Epithelial cell of prostate (primary cell): Measurements from ENCODE around the gene GTPBP4.
A peak's percentile ranks its signal among the peaks of the same experiment; 100 is the strongest.
"Not testable (repeated sequence)": the region's sequence is repeated elsewhere in the genome, so short reads cannot be mapped to it uniquely, and the experiment has no call there.

ENCODE experiments used
- DNase-seq: peaks from one replicate; pipeline ENCODE4 v3.0.0-alpha.2; 2011; ENCODE audit warnings: low read depth, low spot score
- H3K27ac ChIP-seq: fragments of 450-650 bp; 2 replicates; pipeline ENCODE4 v1.5.1; 2017; ENCODE audit warnings: mild to moderate bottlenecking

GTPBP4 gene

DNA sequence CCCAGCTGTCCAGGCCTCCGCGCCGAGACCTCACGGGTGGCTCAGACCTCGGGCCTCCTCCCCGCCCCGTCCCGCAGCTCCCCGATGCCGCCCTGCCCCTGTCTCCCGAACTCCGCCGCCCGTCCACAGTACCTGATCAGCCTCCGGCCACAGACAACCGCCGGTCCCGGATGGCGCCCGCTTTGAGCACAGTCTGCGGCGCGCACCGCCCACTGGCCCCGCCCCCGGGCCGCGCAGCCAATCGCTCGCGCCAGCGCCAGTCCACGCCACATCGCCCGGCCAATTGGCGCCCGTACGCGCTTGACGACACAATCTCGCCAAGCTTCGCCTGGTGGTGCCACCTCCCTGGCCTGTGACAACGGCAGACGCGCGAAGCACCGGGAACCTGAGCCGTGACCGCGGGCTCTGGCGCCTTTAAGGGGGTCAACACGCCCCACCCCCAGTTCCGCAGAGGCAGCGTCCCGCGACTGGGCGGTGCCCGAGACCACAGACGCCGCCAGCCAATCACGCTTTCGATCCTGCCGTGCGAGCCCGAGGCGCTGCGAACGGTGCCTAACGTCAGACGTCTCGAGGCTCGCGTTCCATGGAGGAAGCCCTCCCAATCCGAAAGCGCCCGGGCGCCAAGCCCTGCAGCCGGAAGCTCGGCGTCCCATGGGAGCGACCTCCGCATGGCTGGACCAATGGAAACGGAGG is 60.6 kb downstream of the GTPBP4 start, which contains the start of gene IDI1:
Gene IDI1 (minus strand): TSS at position 388 of the 693 bp plus-strand sequence. CDS start 116 bp downstream, at position 272.
- peak; percentile 95 for DNase-seq
- peak within 1 kb of the TSS; percentile 97 for H3K27ac ChIP-seq

DNA sequence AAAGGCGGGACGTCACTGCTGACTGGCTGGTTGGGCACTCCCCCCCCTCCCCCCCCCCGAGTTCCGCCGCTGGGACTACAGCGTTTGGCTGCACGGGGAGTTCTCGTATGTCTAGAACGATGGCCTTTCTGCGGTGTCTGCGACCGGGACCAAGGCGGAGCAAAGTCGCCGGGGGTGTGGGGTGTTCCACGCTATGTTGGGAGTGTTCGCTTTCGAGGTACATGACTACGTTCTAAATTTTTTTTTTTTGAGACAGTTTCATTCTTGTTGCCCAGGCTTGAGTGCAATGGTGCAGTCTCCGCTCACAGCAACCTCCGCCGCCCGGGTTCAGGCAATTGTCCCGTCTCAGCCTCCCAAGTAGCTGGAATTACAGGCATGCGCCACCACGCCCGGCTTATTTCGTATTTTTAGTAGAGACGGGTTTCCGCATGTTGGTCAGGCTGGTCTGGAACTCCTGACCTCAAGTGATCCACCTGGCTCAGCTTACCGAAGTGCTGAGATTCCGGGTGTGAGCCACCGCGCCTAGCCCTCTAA is 61.3 kb downstream of the GTPBP4 start:
- peak overlapping the region; percentile 97 for H3K27ac ChIP-seq

DNA sequence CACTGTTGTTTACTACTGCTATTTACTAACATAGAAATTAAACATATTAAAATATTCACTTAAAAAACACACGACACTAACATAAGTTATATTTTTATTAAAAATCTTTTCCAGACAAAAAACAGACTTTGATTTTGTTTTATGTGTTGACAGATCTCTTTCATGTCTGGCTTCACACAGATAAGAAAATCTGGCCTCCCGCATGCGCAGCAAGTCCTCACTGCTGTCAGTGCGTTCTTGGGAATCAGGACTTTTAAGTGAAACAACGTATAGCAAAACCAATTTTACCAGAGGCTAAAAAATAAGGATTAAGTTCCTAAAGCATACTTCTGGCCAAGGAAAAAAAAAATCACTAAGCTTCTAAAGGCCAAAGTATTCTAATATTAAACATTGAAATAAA is 61.9 kb downstream of the GTPBP4 start:
- DNase-seq, result no peak
- H3K27ac ChIP-seq, result peak overlapping the region; percentile 97

More for the DNA sequence above, 61.3 kb downstream of the GTPBP4 start:
- DNase-seq, result no peak

DNA sequence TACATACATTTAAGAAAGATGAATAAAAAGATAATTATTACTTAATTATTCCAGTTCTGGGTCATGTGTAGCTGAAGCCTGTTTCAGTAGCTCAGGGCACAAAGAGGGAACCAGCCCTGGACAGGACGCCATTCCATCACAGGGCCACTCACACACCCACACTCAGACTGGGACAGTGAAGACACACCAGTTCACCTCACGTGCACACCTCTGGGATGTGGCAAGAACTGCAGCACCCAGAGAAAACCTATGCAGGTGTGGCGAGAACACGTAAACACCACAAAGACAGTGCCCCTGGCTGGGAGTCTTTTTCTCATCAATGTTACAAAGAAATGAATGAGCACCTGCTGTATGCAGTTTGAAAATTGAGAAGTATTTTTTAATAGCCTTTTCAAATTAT is 62.3 kb downstream of the GTPBP4 start:
- DNase-seq, result no peak
- peak overlapping the region; percentile 97 for H3K27ac ChIP-seq

DNA sequence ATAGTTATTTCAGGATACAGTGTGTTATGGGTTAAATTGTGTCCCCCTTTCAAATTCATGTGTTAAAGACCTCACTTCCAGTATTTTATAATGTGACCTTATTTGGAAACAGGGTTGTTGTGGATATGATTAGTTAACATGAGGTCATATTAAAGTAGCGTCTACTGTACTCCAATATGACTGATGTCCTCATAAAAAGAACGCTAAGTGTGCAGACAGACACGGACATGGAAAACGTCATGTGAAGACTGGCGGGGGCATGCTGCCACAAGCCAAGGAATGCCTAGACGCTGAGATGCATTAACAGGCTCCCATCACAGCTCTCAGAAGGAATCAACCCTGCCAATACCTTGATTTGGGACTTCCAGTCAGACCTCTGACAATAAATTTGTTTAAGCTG is 66.5 kb downstream of the GTPBP4 start:
- peak overlapping the region; percentile 99 for H3K27ac ChIP-seq

DNA sequence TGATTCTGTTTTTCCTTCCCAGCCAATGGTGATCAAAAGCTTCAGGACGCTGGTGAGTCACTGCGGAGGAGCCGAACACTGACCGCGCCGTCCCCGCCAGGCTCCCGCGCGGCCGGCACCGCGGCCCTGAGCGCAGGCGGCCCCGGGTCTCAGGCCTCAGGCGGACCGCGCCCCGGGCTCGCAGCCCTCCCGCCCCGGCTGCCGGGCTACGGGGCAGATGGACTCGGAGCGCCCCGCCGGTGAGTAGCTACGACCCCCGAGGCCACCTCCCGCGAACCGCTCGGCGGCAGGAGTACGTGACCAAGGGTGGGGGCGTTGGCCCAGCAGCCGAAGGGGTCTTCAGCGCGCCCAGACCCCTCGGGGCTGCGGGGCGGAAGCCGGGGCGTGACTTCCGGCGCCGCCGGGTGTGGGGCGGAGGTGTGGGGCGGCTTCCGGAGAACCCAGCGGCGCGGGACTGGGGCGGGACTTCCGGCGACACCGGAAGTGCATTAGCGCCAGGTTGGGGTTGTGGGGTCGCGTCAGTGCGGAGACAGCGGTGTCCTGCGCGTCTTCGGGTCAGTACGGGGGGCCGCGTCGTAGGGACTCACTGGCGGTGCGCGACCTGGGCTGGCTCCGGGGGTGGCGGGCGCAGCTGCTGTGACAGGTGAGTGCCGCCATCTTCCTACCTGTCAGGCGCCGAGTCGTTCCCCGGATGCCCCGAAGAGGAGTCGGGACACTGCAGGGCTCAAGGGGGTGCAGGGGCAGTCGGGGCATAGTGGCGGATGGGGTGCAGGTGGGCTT is 68.3 kb downstream of the GTPBP4 start, which contains the start of gene WDR37:
Gene WDR37 (plus strand): TSS at position 60 of the 780 bp plus-strand sequence. CDS start 15,771 bp downstream, outside the sequence.
- H3K27ac ChIP-seq, result peak within 1 kb of the TSS; percentile 99
- no peak for DNase-seq

More for the DNA sequence above, 66.5 kb downstream of the GTPBP4 start:
- peak; percentile 90 for DNase-seq

DNA sequence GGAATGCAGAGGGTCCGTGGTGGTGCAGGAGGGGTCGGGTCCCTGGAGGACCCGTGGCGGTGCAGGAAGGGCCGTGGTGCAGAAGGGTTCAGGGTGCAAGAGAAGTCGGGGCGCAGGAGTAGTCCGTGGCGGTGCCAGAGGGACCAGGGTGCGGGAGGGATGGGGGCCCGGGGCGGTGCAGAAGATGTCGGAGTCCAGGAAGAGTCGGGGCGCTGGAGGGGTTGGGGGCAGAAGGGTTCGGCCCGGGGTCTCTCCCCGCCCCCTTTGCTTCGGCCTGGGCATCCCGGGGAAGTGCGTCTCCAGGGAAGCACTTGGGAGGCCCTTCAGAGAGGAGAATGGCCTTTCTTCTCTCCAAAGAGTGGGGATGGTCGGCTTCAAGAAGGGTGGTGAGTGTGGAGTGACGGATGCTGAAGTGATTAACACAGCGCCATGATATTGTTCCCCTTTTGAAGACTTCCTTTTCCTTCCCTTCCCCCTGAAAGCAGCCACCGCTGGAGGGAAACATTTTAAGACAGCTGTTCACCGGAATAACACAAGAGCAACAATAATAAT is 68.9 kb downstream of the GTPBP4 start:
- H3K27ac ChIP-seq, result peak overlapping the region; percentile 99
- DNase-seq, result no peak

DNA sequence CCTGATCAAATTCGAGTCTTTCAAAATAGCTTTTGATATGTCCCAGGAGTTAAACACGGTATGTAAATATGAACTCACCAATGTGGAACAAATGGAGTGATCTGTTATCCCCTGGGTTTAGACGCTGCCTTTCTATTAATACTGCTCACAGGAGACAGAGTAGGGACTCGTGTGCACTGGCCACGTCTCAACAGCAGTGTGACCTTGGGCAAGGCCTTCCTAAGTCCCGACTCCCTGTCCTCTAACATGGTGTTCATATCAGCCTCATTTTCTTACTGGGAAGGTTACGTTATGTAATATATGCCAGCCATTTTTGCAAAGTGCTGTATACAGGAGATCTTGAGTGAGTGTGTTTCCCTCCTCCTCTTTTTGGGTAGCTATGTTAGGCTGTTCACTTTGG is 69.8 kb downstream of the GTPBP4 start:
- peak overlapping the region; percentile 99 for H3K27ac ChIP-seq

DNA sequence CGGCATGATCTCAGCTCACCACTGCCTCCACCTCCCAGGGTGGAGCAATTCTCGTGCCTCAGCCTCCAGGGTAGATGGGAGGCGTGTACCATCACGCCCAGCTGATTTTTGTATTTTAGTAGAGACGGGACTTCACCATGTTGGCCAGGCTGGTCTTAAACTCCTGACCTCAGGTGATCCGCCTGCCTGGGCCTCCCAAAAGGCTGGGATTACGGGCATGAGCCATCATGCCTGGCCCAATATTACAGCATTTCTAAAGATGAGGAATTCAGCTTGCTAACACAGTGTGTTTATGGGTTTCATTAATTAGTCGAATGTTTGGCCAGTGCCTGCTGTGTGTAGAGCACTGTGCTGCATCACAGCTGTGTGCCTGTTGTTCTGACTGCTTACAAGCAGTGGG is 71.7 kb downstream of the GTPBP4 start:
- DNase-seq, result peak; percentile 64
- peak overlapping the region; percentile 77 for H3K27ac ChIP-seq

More for the DNA sequence above, 69.8 kb downstream of the GTPBP4 start:
- DNase-seq, result no peak

DNA sequence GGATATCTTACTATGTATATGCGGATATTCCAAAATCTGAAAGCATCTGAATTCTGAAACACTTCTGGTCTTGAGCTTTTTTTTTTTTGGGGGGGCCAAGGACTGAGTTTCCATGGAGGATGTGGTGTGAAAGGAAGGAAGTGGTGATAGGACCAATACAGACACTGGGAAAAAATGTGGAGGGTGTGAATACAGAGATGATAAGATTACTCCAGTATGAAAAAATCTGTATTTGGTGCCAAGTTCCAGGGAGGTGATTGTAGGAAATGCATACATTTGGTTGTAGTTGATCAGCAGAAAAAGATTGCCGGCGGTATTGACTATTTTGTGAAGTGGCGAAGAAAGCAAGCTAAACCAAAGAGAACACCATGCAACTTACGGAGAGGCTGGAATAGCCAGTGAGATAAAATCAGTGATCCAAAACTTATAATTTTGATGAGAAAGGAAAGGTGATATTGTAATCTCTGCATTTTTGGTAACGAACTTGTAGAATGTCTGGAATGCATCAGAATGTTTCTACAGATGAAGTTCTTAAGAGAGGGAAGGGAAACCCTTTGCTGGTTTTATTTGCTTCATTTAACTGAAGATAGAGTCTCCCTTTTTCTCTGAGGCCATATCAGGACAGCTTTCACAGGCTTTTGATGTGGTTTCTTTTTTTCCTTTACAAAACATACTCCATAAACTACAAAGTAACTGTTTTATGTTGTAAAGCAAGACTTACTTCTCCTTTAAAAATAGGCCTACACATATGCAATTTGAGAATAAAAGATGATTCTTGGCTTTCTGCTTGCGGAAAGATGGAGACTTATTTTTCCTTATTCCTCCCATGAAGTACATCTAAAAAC is 73.9 kb downstream of the GTPBP4 start:
- DNase-seq, result no peak
- H3K27ac ChIP-seq, result peak overlapping the region; percentile 77

DNA sequence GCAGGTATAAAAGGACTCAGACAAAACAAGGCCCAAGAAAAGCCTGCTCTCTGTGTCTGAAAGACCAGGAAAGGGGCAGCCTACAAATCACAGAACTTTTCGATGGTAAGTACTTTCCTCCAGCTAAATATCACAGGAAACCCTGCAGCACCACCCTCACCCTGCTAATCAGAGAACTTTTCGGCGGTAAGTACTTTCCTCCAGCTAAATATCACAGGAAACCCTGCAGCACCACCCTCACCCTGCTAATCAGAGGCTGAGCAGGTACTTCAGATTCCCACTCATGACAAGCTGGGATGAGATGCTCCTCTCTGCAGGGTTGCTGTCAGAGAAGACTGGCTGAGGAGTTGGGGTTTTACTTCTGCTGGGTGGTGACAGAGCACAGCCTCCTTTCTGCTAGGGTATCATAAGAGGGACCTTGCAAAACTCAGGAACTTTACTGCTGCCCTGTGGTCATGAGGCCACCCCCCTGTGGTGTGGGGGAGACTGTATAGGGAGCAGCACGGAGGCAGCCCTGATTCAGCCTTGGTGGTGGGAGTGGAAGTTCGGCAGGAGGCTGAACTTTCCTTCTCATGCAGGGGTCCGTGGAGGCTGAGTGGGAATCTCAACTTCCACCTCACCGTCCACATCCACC is 75.1 kb downstream of the GTPBP4 start:
- no peak for DNase-seq
- H3K27ac ChIP-seq, result no peak overlapping the region

DNA sequence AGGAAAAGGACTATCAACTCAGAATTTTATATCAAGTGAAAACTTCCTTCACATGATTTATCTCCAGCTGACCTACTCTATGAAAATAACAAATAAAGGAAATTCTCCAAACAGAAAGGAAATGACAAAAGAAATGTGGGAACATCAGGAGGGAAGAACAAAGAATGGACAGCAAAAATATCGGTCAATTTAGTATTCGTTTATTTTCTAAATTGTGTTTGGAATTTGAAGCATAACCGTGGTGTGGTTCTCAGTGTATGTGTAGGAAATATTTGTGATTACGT is 76.7 kb downstream of the GTPBP4 start:
- H3K27ac ChIP-seq, result no peak overlapping the region
- no peak for DNase-seq

DNA sequence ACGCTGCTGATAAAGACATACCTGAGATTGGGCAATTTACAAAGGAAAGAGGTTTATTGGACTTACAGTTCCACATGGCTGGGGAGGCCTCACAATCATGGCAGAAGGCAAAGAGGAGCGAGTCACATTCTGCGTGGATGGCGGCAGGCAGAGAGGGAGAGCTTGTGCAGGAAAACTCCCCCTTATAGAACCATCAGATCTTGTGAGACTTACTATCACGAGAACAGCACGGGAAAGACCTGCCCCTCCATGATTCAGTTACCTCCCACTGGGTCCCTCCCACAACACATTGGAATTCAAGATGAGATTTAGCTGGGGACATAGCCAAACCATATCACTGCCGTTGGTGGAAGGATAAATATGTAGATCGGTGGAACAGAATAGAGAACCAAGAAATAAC is 78.5 kb downstream of the GTPBP4 start:
- not testable (repeated sequence) for H3K27ac ChIP-seq, DNase-seq

DNA sequence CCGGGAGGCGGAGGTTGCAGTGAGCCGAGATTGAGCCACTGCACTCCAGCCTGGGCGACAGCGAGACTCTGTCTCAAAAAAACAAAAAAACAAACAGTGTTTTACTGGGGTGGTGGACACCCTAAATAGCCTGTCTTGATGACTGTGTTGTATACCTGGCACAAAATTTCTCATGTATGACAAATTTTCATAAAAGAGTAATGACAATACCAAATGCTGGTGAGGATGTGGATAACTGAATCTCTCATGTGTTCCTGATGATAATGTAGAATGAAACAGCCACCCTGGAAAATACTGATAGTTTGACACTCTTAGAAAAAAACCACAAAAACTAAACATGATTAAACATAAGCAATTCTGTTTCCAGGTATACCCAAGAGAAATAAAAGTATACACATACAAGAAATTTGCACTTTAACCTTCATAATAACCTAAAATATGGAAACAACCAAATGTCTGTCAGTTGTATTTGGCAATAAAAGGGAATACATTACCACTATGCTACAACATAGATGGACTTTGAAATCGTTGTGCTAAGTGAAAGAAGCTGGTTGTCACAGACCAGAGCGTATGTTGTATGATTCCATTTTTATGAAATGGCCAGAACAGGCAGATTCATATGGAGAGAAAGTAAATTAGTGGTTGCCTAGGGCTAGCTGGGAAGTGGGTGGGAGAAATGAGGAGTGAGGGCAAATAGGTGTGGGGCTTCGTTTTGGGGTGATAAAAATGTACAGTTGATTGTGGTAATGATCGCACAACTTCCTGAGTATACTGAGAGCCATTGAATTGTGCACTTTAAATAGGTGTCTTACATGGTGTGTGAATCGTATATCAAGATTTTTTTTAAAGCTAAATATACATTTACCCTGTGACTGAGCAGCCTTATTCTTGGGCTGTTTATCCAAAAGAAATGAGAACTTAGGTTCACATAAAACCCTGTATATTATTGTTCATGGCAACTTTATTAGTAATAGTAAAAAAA is 80.4 kb downstream of the GTPBP4 start:
- DNase-seq, result no peak
- H3K27ac ChIP-seq, result no peak overlapping the region
